SK-N-SH treated with all-trans-retinoic acid at 6 μM for 48 hours (cell line): ENCODE results near the gene MGLL.

Experiments used
- ATAC-seq: fragments of 200-7000 bp; cut with Tn5 transposase; 3 replicates; pipeline ENCODE4 v1.9.1; 2020; ENCODE audit warnings: mild to moderate bottlenecking, moderate library complexity
- ARNTL ChIP-seq: fragments of 450-650 bp; formaldehyde crosslinking; IDR thresholded peaks from 2 replicates; pipeline ENCODE4 v1.5.0; 2020; ENCODE audit warnings: low read depth, mild to moderate bottlenecking, moderate library complexity, borderline replicate concordance
- BACH2 ChIP-seq: fragments of 250-450 bp; sonication (Bioruptor Pico); IDR thresholded peaks from 2 replicates; pipeline ENCODE4 v1.9.0; 2021; ENCODE audit warnings: mild to moderate bottlenecking, borderline replicate concordance
- CREB5 ChIP-seq: fragments of 250-450 bp; sonication (Bioruptor Pico); IDR thresholded peaks from 2 replicates; pipeline ENCODE4 v1.5.1; 2020; ENCODE audit warnings: low read depth, mild to moderate bottlenecking, moderate library complexity
- CSDC2 ChIP-seq: fragments of 250-450 bp; sonication (Bioruptor Pico); IDR thresholded peaks from 2 replicates; pipeline ENCODE4 v1.5.0; 2020; ENCODE audit warnings: mild to moderate bottlenecking, moderate library complexity
- CSRNP3 ChIP-seq: fragments of 250-450 bp; sonication (Bioruptor Pico); IDR thresholded peaks from 2 replicates; pipeline ENCODE4 v1.5.1; 2021; ENCODE audit warnings: mild to moderate bottlenecking, moderate library complexity
- ESRRG ChIP-seq: fragments of 250-450 bp; sonication (Bioruptor Pico); IDR thresholded peaks from 2 replicates; pipeline ENCODE4 v1.6.1; 2021; ENCODE audit warnings: mild to moderate bottlenecking
- ISL1 ChIP-seq: fragments of 250-450 bp; sonication (Bioruptor Pico); IDR thresholded peaks from 2 replicates; pipeline ENCODE4 v2.1.2; 2022; ENCODE audit warnings: mild to moderate bottlenecking, moderate library complexity
- OSR1 ChIP-seq: fragments of 250-450 bp; sonication (Bioruptor Pico); IDR thresholded peaks from 2 replicates; pipeline ENCODE4 v1.8.0; 2022; ENCODE audit warnings: moderate library complexity, mild to moderate bottlenecking, inconsistent platforms
- PATZ1 ChIP-seq: fragments of 250-450 bp; sonication (Bioruptor Pico); IDR thresholded peaks from 2 replicates; pipeline ENCODE4 v1.8.0; 2020; ENCODE audit warnings: mild to moderate bottlenecking, moderate library complexity, borderline replicate concordance
- POU6F1 ChIP-seq: fragments of 250-450 bp; sonication (Bioruptor Pico); IDR thresholded peaks from 2 replicates; pipeline ENCODE4 v1.8.0; 2021; ENCODE audit warnings: low read depth, mild to moderate bottlenecking, moderate library complexity, borderline replicate concordance
- PPARA ChIP-seq: fragments of 250-450 bp; sonication (Bioruptor Pico); IDR thresholded peaks from 2 replicates; pipeline ENCODE4 v1.5.0; 2020; ENCODE audit warnings: mild to moderate bottlenecking, borderline replicate concordance
- TCF4 ChIP-seq: fragments of 250-450 bp; sonication (Bioruptor Pico); IDR thresholded peaks from 2 replicates; pipeline ENCODE4 v1.8.0; 2021; ENCODE audit warnings: mild to moderate bottlenecking, moderate library complexity, borderline replicate concordance
- TOX ChIP-seq: fragments of 250-450 bp; sonication (Bioruptor Pico); IDR thresholded peaks from 2 replicates; pipeline ENCODE4 v1.8.0; 2021; ENCODE audit warnings: mild to moderate bottlenecking, moderate library complexity, borderline replicate concordance
- TSHZ2 ChIP-seq: fragments of 250-450 bp; sonication (Bioruptor Pico); IDR thresholded peaks from 2 replicates; pipeline ENCODE4 v1.5.0; 2020; ENCODE audit warnings: mild to moderate bottlenecking, moderate library complexity
- ZC3H10 ChIP-seq: fragments of 250-450 bp; sonication (Bioruptor Pico); IDR thresholded peaks from 2 replicates; pipeline ENCODE4 v1.5.1; 2021; ENCODE audit warnings: mild to moderate bottlenecking, moderate library complexity
- ZFP3 ChIP-seq: fragments of 250-450 bp; sonication (Bioruptor Pico); IDR thresholded peaks from 2 replicates; pipeline ENCODE4 v1.5.0; 2020; ENCODE audit warnings: mild to moderate bottlenecking, moderate library complexity
- ZFP30 ChIP-seq: fragments of 450-650 bp; formaldehyde crosslinking; IDR thresholded peaks from 2 replicates; pipeline ENCODE4 v1.5.0; 2022; ENCODE audit warnings: mild to moderate bottlenecking, moderate library complexity
- ZNF565 ChIP-seq: fragments of 450-650 bp; formaldehyde crosslinking; conservative IDR thresholded peaks from 2 replicates; pipeline ENCODE4 v1.5.0; 2020; ENCODE audit warnings: low read depth, mild to moderate bottlenecking, moderate library complexity
- ZNF70 ChIP-seq: fragments of 450-650 bp; formaldehyde crosslinking; IDR thresholded peaks from 2 replicates; pipeline ENCODE4 v1.5.0; 2020; ENCODE audit warnings: mild to moderate bottlenecking, moderate library complexity
- ZNF8 ChIP-seq: fragments of 450-650 bp; formaldehyde crosslinking; IDR thresholded peaks from 2 replicates; pipeline ENCODE4 v1.5.0; 2020; ENCODE audit warnings: mild to moderate bottlenecking, moderate library complexity

The MGLL gene

GRCh38 chr3:127675651-127676391 is 146.5 kb downstream of the MGLL start:
- TF ChIP-seq CREB5 (CRISPR knock-in tag) (no peak), ESRRG (no peak), TOX (CRISPR knock-in tag) (no peak), ZFP3 (CRISPR knock-in tag) (no peak), PATZ1 (no peak)
- ATAC-seq = no peak

GRCh38 chr3:127674790-127675189 is 147.5 kb downstream of the MGLL start:
- ATAC-seq = no peak
- TF ChIP-seq ZNF565 (CRISPR knock-in tag) (no peak), TOX (CRISPR knock-in tag) (no peak), BACH2 (CRISPR knock-in tag) (no peak), ZNF8 (CRISPR knock-in tag) (no peak), ISL1 (CRISPR knock-in tag) (no peak), ZFP30 (CRISPR knock-in tag) (no peak), CSDC2 (CRISPR knock-in tag) (no peak), CSRNP3 (CRISPR knock-in tag) (no peak), CREB5 (CRISPR knock-in tag) (no peak), ZNF70 (CRISPR knock-in tag) (no peak), PATZ1 (no peak), OSR1 (CRISPR knock-in tag) (no peak), PPARA (CRISPR knock-in tag) (no peak)

- ATAC-seq = no peak
- TF ChIP-seq ARNTL (CRISPR knock-in tag) (no peak), ISL1 (CRISPR knock-in tag) (no peak), ZFP30 (CRISPR knock-in tag) (no peak), CSDC2 (CRISPR knock-in tag) (no peak), OSR1 (CRISPR knock-in tag) (no peak), POU6F1 (CRISPR knock-in tag) (no peak), TSHZ2 (CRISPR knock-in tag) (no peak), ZNF70 (CRISPR knock-in tag) (no peak), ZC3H10 (CRISPR knock-in tag) (no peak), TOX (CRISPR knock-in tag) (no peak), ZFP3 (CRISPR knock-in tag) (no peak), PPARA (CRISPR knock-in tag) (no peak), TCF4 (CRISPR knock-in tag) (no peak), CREB5 (CRISPR knock-in tag) (no peak)
These were observed 148.1 kb downstream of the MGLL start for GRCh38 chr3:127674101-127674721.
